NT2/D1 (cell line): ENCODE results near the gene HDAC3.

Source experiments
- SUZ12 ChIP-seq: IDR thresholded peaks from 2 replicates; pipeline ENCODE4 v1.6.1; 2011; ENCODE audit not compliant: insufficient read length, insufficient read depth; ENCODE audit errors: extremely low read depth
- YY1 ChIP-seq: IDR thresholded peaks from 2 replicates; pipeline ENCODE4 v1.6.1; 2011; ENCODE audit not compliant: insufficient read length, insufficient read depth
- ZNF274 ChIP-seq: IDR thresholded peaks from 2 replicates; pipeline ENCODE4 v1.6.1; 2011; ENCODE audit warnings: mild to moderate bottlenecking, low read depth, low read length

- TF ChIP-seq YY1 (no peak), ZNF274 (no peak), SUZ12 (no peak)
Observed at GRCh38 chr5:141613344-141613743, 23.3 kb downstream of the HDAC3 start.
